GM23248 (cell line): Measurements from ENCODE around the gene MSS51.

Experiments used
- EZH2 ChIP-seq: fragments of 200-600 bp; sonication (generic); IDR thresholded peaks from 2 replicates; pipeline ENCODE4 v1.6.1; 2018; ENCODE audit warnings: antibody characterized with exemption, mild to moderate bottlenecking; ENCODE audit not compliant: insufficient read depth, poor library complexity, severe bottlenecking
- EZH2phosphoT487 ChIP-seq: fragments of 200-600 bp; sonication (generic); IDR thresholded peaks from 2 replicates; pipeline ENCODE4 v1.6.1; 2018; ENCODE audit warnings: antibody characterized with exemption, moderate library complexity, mild to moderate bottlenecking, low read depth; ENCODE audit not compliant: insufficient read depth

DNA sequence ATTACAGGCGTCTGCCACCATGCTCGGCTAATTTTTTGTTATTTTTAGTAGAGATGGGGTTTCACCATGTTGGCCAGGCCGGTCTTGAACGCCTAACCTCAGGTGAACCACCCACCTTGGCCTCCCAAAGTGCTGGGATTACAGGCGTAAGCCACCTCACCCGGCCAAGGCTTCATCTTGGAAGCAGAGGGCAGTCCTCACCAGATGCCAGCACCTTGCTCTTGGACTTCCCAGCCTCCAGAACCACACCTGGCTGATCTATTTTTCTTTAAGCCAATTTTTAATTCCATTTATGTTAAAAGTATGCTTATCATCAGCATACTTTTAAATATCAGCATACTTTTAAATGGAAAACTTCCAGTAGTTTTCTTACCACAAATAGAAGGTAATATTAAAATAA lies 31.7 kb downstream of the MSS51 start:
- TF ChIP-seq EZH2 (no peak), EZH2phosphoT487 (no peak)
